ENCODE measurements around the gene DNM1. TPM values are rescaled to one million over a fixed set of nuclear protein-coding genes. Genes with fewer than 3 reads are reported as not detected.
"Not testable (repeated sequence)": the region's sequence is repeated elsewhere in the genome, so short reads cannot be mapped to it uniquely, and the experiment has no call there.

Gene DNM1
- polyA plus RNA-seq, 1 donor from 2014 or later: 0.18 TPM

DNA sequence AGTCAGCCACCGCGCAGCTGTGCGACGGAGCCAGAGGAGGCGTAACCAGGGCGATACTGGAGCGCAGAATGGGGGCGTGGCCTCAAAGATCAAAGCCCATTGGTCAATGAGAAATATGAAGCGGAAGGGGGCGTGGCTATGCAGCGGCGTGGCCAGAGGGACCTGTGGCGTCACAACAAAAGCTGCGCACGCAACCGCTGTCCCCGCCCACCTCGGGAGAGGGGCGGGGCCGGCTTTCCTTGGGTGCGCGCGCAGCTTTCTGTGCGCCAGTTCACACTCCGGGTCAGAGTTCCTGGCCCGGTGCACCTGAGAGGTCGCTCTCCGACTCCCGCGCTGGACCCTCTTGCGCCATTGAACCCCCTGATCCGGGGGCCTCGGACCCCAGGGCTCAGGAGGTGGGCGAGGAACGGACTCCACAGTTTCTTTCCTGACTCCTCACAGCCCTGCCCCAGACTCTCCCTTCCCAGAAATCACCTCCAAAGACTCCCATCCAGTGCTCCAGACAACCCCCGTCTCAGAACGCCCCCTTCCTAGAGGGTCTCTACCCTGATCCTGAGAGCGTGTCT is 72.9 kb downstream of the DNM1 start, which contains the start of gene SWI5:
Gene SWI5, plus strand, starts transcription at position 269 of the 566 bp plus-strand sequence.
- H3K4me1 Mint-ChIP-seq: peaks cover 12 to 18% (median 17%) of the 10 kb centered on the region in 3 donors
- peak within 1 kb of the TSS; percentile 89 to 99 (median 97) for H3K27ac Mint-ChIP-seq
- H3K27me3 Mint-ChIP-seq: no peaks in the 10 kb centered on the region
- peaks cover 5% of the 10 kb centered on the region for H3K36me3 Mint-ChIP-seq
- peak within 1 kb of the TSS; percentile 89 to 98 (median 96) for H3K4me3 Mint-ChIP-seq
- no peaks in the 10 kb centered on the region for H3K9me3 Mint-ChIP-seq

GRCh38 chr9:128276574-128277270 is 73.5 kb downstream of the DNM1 start:
- no peaks in the 10 kb centered on the region for H3K9me3 Mint-ChIP-seq
- peaks cover 3% of the 10 kb centered on the region for H3K36me3 Mint-ChIP-seq
- peaks cover 12 to 18% (median 17%) of the 10 kb centered on the region in 3 donors for H3K4me1 Mint-ChIP-seq
- no peaks in the 10 kb centered on the region for H3K27me3 Mint-ChIP-seq
- H3K27ac Mint-ChIP-seq: peak overlapping the region; percentile 89 to 99 (median 97)
- peak overlapping the region; percentile 89 to 98 (median 96) for H3K4me3 Mint-ChIP-seq

DNA sequence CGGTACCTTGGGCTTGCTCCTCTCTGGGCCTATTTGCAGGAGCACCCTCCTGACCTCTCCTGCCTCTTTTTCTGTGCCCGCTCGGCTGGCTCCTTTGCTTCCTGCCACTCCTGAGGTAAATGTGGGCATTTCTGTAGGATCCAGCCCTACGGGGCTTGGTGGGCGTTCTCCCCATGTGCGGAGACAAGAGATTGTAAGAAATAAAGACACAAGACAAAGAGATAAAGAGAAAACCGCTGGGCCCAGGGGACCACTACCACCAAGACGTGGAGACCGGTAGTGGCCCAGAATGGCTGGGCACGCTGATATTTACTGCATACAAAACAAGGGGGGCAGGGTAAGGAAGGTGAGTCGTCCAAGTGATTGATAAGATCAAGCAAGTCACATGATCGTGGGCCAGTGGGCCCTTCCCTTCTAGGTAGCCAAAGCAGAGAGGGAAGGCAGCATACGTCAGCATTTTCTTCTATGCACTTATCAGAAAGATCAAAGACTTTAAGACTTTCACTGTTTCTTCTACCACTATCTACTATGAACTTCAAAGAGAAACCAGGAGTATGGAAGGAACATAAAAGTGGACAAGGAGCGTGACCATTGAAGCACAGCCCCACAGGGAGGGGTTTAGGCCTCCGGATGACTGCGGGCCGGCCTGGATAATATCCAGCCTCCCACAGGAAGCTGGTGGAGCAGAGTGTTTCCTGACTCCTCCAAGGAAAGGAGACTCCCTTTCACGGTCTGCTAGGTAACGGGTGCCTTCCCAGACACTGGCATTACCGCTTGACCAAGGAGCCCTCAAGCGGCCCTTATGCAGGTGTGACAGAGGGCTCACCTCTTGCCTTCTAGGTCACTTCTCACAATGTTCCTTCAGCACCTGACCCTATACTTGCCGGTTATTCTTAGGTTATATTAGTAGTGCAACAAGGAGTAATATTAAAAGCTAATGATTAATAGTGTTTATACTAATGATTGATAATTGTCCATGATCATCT is 76.2 kb downstream of the DNM1 start:
- H3K4me3 Mint-ChIP-seq: peak overlapping the region in 3 of 4 donors; percentile 27 to 59 (median 58)
- peak overlapping the region in 2 of 3 donors; percentile 11 to 54 for H3K27ac Mint-ChIP-seq
- not testable (repeated sequence) for H3K36me3 Mint-ChIP-seq, H3K27me3 Mint-ChIP-seq, H3K9me3 Mint-ChIP-seq
- peaks cover 12 to 18% (median 14%) of the 10 kb centered on the region in 3 donors for H3K4me1 Mint-ChIP-seq

- Mint-ChIP-seq H3K4me1 (peaks cover 7 to 15% (median 8%) of the 10 kb centered on the region in 3 donors), H3K36me3 (peaks cover 7% of the 10 kb centered on the region), H3K4me3 (peak overlapping the region in 1 of 4 donors; percentile 59), H3K27me3 (no peaks in the 10 kb centered on the region), H3K27ac (peak overlapping the region in 1 of 3 donors; percentile 1), H3K9me3 (no peaks in the 10 kb centered on the region)
Observed at GRCh38 chr9:128280084-128280622, 77.0 kb downstream of the DNM1 start.

- peak overlapping the region in 1 of 4 donors; percentile 29 for H3K4me3 Mint-ChIP-seq
- H3K36me3 Mint-ChIP-seq: peaks cover 8% of the 10 kb centered on the region
- peaks cover 0 to 3% (median 0%) of the 10 kb centered on the region in 3 donors for H3K4me1 Mint-ChIP-seq
- no peaks in the 10 kb centered on the region for H3K9me3 Mint-ChIP-seq
- no peaks in the 10 kb centered on the region for H3K27me3 Mint-ChIP-seq
- H3K27ac Mint-ChIP-seq: no peak overlapping the region
Observed at GRCh38 chr9:128282500-128282899, 79.3 kb downstream of the DNM1 start.

DNA sequence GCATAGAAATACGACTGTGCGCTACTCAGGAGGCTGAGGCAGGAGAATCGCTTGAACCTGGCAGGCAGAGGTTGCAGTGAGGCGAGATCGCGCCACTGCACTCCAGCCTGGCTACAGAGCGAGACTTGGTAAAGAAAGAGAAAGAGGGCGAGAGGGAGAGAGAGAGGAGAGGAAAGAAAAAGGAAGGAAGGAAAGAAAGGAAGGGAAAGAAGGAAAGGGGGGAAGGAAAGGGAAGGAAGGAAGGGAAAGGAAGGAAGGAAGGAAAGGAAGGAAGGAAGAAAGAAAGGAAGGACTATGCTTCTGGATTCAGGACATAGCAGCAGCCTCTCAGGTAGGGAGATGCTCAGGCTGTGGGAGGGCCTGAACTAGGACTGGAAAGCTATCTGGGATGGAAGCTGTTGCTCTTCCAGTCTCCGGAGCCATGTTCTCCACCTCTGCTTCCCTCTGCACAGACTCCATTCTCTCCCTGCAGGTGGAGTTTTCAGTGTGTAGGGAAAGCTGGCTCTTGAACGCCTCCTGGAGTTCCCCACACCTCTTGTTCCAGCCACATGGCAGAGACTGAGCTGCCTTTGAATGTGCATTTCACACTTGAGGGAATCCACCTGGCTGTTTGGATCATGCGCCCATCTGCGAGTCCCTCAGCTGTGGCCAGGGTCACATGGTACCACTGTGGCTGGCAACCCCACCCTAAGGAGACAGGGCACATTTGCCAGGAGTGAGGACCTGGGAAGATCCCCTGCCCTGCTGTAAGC is 82.0 kb downstream of the DNM1 start:
- H3K27ac Mint-ChIP-seq: no peak overlapping the region

DNA sequence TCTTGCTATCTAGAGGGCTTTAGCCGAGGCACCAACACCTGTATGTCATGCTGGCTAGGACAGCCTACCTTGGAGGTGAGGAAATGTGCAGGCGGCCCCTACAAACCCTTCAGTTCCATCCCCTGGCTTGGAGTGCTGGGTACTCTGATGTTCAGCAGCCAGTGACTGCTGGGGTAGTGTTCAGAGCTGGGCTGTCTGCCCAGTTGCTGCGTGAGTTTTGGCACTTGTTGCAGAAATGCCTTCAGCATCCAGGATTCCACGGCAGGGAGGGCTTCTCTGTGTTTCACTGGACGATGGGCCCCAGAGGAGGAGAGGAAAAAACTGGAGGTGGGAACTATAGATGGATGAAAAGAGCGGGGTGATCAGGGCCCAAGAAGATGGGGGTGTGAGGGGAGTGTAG is 83.3 kb downstream of the DNM1 start:
- Mint-ChIP-seq H3K27me3 (no peaks in the 10 kb centered on the region), H3K27ac (no peak overlapping the region), H3K36me3 (peaks cover 7% of the 10 kb centered on the region), H3K9me3 (no peaks in the 10 kb centered on the region), H3K4me1 (no peaks in the 10 kb centered on the region), H3K4me3 (no peak overlapping the region)

More for the DNA sequence above, 82.0 kb downstream of the DNM1 start:
- H3K9me3 Mint-ChIP-seq: no peaks in the 10 kb centered on the region
- no peaks in the 10 kb centered on the region for H3K4me1 Mint-ChIP-seq
- no peaks in the 10 kb centered on the region for H3K27me3 Mint-ChIP-seq
- no peak overlapping the region for H3K4me3 Mint-ChIP-seq
- peaks cover 7% of the 10 kb centered on the region for H3K36me3 Mint-ChIP-seq

DNA sequence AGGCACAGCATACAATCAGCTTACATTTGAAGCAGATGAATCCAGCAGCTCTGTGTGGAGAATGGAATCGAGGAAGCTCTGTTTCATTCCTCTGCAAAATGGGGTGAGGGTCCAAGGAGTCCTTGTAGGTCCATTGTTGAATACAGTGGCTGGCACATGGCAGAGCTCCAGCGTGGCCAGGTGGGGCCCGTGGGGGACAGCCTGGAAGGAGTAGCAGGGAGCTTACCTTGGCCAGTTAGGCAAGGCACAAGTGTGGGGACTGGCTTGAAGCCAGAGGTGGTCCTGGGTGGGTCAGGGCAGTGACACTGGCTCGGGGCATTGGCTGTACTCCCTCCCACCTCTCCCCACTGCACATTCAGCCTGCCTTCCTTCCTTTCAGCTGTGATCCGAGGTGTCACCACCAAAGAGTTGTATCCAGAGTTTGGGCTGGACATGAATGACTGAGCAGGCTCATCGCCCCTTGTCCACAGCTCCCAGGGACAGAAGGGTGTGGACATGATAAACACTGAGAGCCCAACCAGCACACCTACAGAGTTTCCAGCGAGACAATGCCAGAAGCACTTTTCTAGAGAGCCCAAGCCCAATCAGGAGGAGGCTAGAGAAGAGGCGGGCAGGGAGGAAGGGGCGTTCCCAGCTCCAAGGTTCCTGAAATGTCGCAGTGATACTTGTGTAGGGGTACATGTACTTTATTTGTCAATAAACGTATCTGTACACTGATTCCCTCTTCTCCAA is 85.3 kb downstream of the DNM1 start:
- Mint-ChIP-seq H3K27ac (peak overlapping the region in 1 of 3 donors; percentile 83), H3K4me3 (no peak overlapping the region), H3K27me3 (no peaks in the 10 kb centered on the region), H3K4me1 (no peaks in the 10 kb centered on the region), H3K36me3 (peaks cover 7% of the 10 kb centered on the region), H3K9me3 (no peaks in the 10 kb centered on the region)

GRCh38 chr9:128292009-128292408 is 88.8 kb downstream of the DNM1 start:
- Mint-ChIP-seq H3K27ac (no peak overlapping the region), H3K27me3 (no peaks in the 10 kb centered on the region)

DNA sequence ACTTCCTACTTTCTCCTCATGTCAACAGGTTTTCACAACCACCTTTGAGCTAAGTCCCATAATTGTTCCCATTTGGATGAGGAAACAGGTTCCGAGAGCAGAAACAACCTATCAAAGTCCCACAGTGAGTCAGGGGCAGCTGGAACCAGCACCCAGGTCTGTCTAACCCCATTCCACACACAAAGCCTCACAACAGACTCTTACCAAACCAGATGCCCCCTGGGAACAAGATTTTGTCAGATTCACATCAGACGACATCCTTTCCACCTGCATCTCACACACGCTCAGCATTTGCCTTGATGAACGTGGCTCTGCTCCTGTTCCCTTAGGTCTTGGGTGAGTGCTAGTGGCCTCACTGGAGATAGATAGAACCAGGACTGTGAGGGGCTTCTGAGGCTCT is 89.9 kb downstream of the DNM1 start:
- Mint-ChIP-seq H3K4me1 (peaks cover 0 to 1% (median 0%) of the 10 kb centered on the region in 3 donors), H3K27me3 (no peaks in the 10 kb centered on the region), H3K9me3 (no peaks in the 10 kb centered on the region), H3K36me3 (no peaks in the 10 kb centered on the region), H3K27ac (no peak overlapping the region), H3K4me3 (no peak overlapping the region)

More at GRCh38 chr9:128292009-128292408, 88.8 kb downstream of the DNM1 start:
- Mint-ChIP-seq H3K9me3 (no peaks in the 10 kb centered on the region), H3K36me3 (peaks cover 2% of the 10 kb centered on the region), H3K4me3 (no peak overlapping the region), H3K4me1 (peaks cover 0 to 1% (median 0%) of the 10 kb centered on the region in 3 donors)

- Mint-ChIP-seq H3K36me3 (no peaks in the 10 kb centered on the region), H3K4me3 (no peak overlapping the region), H3K27ac (no peak overlapping the region), H3K4me1 (peaks cover 0 to 1% (median 0%) of the 10 kb centered on the region in 3 donors), H3K9me3 (no peaks in the 10 kb centered on the region), H3K27me3 (no peaks in the 10 kb centered on the region)
Observed at GRCh38 chr9:128294142-128294541, 91.0 kb downstream of the DNM1 start.

DNA sequence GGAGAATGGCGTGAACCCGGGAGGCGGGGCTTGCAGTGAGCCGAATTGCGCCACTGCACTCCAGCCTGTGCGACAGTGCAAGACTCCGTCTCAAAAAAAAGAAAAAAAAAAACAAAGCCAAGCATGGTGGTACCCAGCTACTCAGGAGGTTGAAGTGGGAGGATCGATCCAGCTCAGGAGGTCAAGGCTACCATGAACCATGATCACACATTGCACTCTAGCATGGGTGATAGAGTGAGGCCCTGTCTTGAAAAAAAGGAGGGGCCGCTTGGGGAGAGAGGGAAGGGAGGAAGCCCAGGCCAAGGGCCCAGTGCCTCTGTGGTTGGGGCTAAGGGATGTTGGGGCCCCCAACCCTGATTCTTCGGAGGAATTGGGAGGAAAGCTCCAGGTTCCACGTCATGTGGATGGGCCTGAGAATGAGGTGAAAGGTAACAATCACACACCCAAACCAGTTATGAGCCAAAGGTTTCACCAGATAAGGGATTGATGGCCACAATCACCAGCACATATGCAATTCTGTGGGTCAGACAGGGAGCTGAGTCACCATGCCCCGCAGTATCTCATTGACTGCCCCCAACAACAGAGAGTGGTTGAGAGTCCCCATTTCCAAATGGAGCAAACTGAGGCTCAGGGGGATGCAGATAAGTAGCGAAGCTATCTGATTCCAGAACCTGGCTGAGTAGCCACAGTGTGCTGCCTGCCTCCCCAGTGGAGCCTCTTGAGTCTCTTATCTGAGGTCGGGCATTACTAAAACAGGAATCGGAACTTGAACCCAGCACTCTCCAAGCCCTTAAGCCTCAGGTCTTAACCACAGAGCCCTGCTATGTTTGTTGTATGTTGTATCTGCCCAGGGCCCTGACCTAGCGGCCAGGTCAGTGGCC is 93.4 kb downstream of the DNM1 start:
- H3K27ac Mint-ChIP-seq: no peak overlapping the region
- no peaks in the 10 kb centered on the region for H3K9me3 Mint-ChIP-seq
- no peak overlapping the region for H3K4me3 Mint-ChIP-seq
- no peaks in the 10 kb centered on the region for H3K36me3 Mint-ChIP-seq
- peaks cover 0 to 1% (median 0%) of the 10 kb centered on the region in 3 donors for H3K4me1 Mint-ChIP-seq
- H3K27me3 Mint-ChIP-seq: no peaks in the 10 kb centered on the region

All from IgD-negative memory B cell (primary cell).